Panc1 (cell line): ENCODE results near the gene ARTN.

Experiments used
- POLR2AphosphoS5 ChIP-seq: IDR thresholded peaks from 2 replicates; pipeline ENCODE4 v1.6.1; 2012; ENCODE audit warnings: mild to moderate bottlenecking, low read depth, low read length, moderate library complexity
- SIN3A ChIP-seq: IDR thresholded peaks from 2 replicates; pipeline ENCODE4 v1.6.1; 2012; ENCODE audit warnings: low read depth, mild to moderate bottlenecking, low read length, moderate library complexity, borderline replicate concordance; ENCODE audit not compliant: insufficient read depth
- TF ChIP-seq, protein P1 (sequence below): fragments of 450-650 bp; IDR thresholded peaks from 2 replicates; pipeline ENCODE4 v1.5.1; 2017; ENCODE audit warnings: mild to moderate bottlenecking

DNA sequence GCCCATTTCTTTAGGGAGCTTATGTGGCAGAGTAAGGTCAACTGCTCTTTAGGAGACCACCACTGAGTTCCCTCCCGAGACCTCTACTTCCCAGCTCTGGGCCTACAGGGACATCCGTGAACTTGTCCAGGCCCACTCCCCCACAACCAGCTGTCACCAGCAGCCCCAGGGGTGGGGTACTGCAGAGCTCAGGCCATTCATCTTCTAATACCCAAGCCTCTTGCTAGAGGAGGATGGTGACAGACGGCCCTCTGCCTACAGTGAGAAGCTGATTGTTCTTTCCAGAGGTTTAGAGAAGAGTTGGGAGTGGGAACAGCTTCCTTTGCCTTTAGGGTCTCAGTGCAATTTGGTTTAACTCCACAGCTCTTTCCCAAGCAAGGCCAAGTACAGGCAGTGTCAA lies 33.2 kb upstream of the ARTN start:
- TF ChIP-seq, protein P1, sequence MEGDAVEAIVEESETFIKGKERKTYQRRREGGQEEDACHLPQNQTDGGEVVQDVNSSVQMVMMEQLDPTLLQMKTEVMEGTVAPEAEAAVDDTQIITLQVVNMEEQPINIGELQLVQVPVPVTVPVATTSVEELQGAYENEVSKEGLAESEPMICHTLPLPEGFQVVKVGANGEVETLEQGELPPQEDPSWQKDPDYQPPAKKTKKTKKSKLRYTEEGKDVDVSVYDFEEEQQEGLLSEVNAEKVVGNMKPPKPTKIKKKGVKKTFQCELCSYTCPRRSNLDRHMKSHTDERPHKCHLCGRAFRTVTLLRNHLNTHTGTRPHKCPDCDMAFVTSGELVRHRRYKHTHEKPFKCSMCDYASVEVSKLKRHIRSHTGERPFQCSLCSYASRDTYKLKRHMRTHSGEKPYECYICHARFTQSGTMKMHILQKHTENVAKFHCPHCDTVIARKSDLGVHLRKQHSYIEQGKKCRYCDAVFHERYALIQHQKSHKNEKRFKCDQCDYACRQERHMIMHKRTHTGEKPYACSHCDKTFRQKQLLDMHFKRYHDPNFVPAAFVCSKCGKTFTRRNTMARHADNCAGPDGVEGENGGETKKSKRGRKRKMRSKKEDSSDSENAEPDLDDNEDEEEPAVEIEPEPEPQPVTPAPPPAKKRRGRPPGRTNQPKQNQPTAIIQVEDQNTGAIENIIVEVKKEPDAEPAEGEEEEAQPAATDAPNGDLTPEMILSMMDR, result no peak
- no peak for TF ChIP-seq POLR2AphosphoS5
- TF ChIP-seq SIN3A, result no peak
